NCI-H187 (cell line): ENCODE measurements around the gene SPSB1.
"Not testable (repeated sequence)": the region's sequence is repeated elsewhere in the genome, so short reads cannot be mapped to it uniquely, and the experiment has no call there.

ENCODE experiments used
- DNase-seq, 2 experiments: peaks; one replicate each; lab custom pipeline; 2025; lab: John Stamatoyannopoulos, UW

The SPSB1 gene

DNA sequence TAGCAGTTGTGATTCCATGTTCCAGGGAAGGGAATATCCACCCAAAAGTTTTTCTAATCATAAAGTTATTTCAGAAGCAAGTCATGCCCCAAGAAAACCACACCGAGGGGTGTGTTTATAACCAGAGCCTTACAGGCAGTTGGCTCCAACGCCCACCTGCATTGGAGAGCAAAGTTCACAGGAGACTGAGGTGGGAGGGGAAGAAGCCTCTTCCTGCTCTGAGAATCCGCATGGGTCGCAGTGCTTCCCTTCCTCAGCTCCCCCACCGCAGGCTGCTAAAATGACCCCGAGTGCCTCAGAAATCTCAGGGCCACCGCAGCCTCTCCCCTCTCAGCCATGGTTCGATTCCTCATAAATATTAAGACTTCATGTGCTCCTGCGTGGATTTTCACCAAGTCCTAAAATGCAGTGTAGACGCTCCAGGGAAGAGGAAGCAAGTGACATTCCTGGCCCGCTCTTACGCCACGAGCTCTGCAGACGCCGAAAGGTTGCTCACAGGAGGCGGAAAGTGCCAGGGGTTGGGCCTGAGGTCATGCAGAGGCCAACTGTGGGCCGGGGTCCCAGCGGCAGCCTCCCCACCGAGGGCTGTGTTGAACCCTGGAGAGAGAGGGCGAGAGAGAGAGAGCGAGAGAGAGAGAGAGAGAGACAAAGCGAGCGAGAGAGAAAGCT is 13.4 kb upstream of the SPSB1 start:
- no peak for DNase-seq

DNA sequence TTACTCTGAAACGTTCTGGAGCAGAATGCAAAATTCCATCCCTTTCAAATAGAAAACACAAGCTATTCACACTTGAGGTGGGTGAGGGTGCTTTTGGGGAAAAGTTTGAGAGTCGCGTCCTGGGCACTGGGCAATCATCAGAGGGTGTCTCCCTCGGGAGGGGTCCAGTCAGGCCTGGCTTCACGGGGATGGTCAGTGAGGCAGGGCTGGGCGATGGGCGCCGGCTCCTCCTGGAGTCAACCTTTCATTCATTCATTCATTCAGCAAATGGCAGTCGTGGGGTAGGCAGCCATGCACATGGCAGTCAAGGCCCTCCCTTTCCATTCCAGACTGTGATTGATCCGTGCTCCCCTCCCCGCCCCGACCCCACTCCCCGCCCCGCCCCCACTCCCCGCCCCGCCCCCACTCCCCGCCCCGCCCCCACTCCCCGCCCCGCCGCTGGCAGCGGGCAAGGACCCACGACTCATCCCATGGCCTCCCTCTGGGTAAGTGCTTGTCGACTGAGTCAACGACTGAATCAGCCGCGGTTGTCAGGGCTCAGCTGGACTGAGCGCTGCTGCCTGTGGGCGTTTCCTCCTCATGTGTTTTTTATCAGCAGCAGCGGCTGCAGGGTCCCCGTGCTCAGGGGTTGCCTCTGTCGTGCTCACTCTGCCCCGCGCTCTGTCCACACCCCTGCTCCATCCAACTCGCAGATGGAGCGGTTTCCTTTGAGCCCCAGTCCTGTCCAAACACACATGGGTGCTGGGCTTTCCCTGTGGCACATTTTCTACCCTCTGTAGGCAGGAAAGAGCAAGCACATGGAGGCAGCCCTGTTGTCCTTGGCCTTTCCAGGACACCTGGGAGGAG is 12.5 kb upstream of the SPSB1 start:
- DNase-seq, result no peak

DNA sequence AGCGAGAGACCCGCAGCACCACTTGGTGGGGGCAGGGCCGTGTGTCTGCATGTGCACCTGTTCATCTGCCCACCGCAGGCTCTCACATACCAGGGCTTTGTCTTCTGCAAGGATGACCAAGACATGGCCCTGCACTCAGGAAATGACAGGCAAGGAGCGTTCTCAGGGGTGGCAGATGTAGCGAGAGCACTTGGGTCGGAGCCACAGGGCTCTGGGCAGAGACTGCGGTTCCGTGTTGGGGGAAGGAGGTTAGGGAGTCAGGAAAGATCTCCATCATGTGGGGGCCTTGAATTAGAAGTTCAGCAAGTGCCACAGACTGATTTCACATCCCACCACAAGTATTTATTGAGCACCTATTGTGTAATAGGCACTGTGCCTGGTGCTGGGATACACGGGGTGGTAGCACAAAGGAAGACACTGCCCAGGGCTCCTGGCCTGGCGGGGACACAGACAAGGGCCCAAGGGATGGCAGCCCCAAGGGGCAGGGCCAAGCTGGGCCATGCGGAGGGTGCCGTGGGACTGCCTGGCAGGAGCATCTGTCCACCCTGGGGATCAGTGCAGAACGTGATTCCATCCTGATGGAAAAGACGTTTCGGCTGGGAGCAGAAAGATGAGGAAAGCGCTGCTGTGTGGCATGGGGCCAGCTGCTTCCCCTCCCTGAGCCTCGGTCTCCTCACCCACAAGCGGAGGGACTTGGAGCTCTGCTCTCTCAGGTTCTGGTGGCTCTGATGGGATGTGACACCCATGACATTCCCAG is 11.4 kb upstream of the SPSB1 start:
- DNase-seq, result no peak

DNA sequence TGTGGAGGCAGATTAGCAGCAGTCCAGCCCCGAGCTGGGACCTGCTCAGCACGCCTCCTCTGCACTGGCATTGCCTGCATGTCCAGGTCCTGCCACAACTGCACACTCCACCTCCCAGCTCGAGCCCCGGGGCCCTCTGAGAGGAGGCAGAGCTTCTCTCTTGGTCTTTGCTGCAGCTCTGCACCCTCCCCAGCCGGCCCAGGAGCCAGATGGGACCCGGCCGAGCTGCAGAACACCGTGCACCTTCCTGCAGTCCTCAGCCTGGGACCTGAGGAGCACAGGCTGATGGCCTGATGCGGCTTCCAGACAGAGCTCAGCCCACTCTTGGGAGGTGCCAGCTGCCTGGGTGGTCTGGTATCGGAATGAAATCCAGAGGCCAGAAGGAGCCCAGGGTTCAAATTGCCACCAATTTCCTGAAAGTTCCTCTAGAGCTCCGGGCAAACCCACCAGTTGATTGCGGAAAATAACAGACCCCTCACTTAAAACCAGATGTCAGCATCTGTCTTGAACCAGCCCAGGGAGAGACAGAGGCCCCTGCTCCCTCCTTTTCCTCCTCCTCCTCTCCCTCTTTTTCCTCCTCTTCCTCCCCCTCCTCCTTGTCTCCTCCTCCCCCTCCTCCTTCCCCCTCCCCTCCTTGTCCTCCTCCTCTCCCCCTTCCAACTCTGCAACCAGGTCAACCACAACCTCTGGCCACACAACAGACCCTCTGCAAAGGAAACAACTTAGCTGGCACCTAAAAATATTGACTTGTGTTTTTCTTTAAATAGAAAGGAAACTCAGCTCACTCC is 10.6 kb upstream of the SPSB1 start:
- no peak for DNase-seq

DNA sequence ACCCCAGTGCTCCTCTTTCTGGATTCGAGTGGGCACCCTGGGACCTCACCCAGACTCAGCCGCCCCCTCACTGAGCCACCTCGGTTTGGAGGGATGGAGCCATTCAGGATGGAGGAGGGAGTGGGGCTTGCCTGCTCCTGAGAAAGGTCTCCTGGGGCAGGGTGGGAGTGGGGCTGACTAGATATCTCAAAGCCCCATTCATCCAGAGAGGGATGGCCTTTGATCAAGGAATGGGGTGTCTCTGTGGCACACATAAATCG is 10.1 kb upstream of the SPSB1 start:
- DNase-seq, result no peak

DNA sequence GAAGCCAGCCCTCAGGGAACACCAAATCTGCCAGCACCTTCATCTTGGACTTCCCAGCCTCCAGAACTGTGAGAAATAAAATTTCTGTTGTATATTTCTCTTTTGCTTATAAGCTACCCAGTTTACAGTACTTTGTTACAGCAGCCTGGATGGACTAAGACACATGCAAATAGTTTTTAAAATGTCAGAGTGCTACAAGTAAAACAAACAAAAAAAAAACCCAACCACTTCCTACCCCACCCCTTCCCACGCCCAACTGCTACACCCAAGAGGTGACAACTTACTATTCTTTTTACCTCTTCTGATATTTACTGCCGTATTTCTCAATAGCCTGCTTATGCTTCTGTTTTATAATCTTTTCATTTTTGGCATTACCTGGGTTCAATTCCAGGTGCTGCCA is 8.6 kb upstream of the SPSB1 start:
- DNase-seq, result no peak

DNA sequence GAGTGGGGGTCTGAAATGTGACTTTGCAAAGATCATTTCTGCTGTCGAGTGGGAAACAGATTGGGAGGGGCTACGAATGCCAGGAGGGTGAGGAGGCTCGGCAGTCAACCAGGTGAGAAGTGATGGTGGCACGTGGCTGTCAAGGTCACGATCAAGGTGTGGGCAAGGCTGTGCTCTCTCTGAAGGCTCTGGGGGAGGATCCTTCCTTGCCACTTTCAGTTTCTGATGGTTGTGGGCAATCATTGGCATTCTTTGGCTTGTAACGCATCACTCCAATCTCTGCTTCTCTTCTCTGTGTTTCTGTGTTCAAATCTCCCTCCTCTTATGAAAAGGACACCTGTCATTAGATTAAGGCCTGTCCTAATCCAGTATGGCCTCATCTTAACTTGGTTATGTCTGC is 6.1 kb upstream of the SPSB1 start:
- DNase-seq, result no peak

DNA sequence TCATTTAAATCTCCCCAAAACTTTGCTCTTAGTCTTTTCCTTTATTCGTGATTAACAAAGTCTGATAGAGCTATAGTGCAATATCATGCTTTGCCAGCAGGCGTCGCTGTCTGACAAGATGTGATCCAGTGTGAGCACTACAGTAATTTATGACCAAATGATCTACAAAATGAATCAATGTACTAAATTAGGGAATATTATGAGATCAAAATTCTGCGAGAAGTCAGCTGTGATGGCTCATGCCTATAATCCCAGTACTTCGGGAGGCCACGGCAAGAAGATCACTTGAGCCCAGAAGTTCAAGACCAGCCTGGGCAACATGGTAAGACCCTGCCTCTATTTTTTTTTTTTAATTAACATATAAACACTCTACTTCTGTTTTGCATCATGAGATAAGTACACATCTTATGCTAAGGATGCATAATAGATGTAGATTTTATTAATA is 3.6 kb upstream of the SPSB1 start:
- DNase-seq, result peak; percentile 19 to 77

DNA sequence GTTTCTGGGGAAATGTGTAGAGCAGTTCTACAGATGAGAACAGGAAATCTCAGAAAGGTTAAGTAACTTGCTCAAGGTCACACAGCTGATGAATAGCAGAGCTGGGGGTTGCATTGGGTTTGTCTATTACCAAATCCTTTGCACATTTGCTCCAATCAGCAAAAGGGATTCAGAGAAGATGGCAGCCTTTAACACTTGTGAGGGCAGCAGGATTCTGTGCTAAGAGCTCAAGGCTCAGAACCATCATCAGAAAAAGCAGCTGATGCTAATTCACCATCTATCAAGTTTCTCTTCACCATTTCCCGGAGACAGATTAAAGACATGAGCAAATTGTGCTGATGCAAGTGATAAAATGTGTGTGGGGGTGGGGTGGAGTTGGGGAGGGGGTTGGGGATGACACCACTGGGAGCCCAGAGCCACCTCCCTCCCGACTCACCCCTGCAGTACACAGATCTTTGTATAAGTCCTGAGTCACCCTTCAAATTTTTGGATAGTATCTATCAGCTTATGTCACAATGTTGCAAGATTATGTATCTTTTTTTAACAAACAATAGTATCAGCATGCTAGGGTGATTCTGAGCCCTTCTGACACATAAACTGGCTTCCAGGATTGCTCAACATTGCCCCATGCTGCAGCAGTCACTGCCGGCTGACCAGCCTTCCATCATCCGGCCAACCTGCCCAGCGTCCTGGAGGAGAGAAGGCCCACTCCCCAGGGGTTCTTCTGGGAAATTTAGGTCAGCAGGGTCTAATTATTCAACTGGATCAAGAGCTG is 2.8 kb upstream of the SPSB1 start:
- DNase-seq, result no peak

DNA sequence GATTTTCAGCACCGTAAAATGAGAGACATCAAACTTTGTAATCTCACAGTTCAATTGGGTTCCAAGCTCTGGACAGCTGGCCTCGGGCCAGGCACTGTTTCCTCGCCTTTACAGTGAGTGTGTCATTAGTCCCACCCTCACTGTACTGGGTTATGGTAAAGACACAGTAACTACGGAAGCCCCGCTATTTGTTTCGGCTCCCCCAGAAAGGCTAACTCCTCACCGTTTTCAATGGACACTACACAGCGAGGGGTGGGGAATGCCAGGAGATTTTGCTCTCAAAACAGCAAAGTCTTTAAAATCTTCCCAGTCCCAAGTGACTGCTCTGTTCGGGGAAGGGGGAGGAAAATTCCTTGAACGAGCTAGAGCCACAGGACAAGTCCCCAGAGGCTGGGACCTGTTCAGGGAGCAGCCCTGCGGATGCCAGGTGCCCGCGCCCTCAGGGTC is 757 bp upstream of the SPSB1 start:
- no peak for DNase-seq

DNA sequence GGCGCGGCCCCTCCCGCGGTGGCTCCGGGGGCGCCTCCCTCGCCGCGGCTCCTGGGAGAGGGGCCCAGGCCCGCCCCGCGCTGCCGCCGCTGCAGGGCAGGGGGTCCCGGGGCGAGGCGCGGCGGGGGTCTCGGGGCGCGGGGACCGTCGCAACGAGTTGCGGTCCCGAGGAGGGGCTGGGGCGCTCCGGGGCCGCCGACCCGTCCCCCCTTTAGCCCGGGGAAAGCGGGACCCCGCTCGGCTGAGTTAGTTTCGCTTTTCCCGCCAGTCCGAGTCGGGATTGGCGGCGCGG is 493 bp downstream of the SPSB1 start:
- no peak for DNase-seq

DNA sequence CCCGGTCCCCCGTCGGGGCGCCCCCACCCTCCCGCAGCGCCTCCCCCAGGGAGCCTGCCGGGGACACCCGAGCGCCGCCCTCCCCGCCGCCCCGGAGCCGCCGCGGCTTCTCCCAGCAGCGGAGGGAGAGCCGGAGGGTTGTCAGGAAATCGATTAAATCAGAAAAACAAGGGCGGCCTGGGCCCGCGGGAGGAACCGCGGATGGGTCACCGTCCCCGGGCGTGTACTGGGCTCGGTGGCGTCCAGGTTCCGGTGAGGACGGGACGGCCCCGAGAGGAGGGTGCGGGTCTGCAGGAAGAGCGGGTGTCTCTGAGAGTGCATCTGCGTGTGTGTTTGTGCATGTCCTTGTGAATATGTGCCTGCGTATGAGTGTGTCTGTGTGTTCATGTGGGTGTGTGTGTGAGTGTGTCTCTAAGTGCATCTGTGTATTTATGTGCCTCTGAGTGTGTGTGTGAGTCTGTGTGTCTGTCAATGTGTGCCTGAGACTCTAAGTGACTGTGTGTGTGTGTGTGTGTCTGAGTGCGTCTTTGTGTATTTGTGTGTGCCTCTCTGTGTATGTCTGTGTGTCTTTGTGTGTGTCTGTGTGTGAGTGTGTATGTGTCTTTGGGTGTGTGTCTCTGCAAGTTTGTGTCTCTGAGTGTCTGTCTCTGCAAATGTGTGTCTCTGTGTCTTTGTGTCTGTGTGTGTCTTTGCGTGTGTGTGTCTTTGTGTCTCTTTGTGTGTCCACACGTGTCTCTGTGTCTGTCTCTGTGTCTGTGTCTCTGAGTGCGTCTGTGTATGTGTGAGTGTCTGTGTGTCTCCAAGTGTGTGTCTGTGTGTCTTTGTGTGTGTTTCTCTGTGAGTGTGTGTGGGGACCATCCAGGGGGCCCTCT is 1.1 kb downstream of the SPSB1 start:
- no peak for DNase-seq

DNA sequence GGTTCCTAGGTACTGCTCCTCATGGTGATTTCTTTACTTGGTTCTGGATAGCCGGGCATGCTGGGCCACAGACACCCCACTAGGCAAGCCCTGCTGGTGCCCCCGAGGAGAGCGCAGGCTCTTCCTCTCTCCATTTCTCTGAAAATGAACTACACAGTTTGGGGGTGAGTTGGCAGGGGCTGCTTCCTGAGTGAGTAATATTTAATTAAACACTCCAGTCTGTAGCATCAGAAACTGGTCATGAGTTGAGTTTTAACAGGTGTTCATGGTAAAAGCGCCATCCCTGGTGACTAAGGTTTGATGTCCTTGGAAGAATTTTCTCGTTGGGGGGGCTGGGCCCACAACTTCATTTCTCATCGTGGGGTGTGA is 1.7 kb downstream of the SPSB1 start:
- no peak for DNase-seq

DNA sequence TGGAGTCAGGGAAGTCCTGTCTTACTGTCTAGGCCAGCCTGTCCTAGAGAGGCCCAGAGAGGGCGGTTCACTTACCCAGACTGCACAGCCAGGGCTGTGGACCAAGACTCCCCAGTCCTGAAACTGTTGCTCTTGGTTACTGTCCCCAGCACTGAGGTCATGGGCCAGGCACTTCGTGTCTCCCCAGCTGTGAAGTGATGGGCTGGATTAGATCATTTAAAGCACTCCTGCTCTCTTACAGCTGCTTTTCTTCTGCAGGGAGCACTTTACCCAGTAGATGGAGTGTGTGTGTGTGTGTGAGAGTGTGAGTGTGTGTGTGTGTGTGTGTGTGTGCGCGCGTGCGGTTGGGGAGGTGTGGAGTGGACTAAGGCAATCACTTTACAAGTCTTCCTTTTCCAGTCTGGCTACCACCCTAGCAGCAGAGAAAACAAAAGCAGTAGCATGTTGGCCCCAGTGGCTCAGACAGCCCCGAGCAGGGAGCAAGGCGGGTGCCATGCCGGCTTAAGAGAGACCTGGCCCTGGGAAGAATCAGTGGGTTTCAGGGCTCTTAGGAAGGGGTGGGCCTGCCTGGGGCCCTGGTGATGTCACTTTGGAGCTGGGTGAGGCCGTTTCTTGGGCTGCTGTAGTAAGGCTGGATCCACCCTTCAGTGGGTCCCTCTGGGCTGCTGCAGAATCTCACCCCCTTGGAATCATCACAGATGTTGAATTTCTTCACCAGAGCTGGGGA is 2.4 kb downstream of the SPSB1 start:
- peak in 1 of 2 experiments; percentile 8 for DNase-seq

DNA sequence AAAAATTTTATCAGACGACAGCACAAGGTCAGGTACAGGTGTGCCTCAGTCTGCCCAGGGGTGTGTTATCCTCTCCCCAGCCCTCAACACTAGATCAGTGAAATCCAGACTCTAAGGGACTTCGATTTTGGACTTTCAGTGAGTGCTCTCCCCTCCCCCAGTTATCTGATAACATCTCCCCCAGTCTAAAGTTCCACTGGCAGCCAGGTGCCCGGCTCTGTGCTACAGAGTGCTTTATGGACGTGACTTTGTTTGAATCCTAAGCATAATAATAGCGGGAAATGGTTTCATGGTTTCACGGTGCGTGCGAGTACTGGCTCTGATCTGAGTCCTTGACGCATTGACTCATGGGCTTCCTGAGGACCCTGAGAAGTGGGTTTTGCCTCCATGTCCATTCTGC is 3.2 kb downstream of the SPSB1 start:
- DNase-seq, result no peak

DNA sequence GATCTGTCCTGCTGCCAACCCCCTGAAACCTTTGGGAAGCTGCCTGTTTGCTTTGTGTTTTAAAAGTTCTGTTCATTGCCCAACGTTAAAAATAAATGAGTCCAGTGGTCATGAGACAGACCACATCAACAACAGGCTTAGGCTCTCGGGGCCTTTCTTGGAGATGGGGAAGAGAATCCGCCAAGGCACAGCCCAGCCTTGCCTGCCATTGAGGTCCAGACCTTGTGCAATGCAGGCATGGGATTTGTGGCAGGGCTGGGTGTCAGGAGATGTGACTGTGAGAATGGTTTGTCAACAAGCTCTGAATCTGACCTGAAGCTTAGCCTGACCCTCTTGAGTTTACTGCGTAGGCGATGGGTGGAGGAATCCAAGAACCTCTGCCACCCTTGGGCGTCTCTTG is 4.2 kb downstream of the SPSB1 start:
- no peak for DNase-seq

DNA sequence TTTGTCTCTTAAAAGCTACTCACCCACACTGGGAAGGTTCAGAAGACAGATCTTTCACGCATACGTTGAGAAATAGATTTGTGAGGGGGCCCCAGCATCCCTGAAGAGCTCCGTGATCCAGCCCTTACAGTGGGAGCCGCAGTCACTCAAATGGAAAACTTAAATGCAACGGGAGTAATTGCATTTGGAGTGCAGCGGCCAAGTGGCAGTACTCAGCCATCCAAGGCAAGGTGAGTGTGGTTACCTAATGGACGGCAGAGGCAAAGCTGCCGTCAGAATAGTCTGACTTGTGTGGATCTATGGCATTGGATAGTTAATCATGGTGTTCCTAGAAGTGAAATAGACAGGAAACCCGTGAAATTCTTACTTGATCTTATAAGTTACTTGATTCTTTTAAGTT is 5.1 kb downstream of the SPSB1 start:
- DNase-seq, result peak; percentile 24 to 63

DNA sequence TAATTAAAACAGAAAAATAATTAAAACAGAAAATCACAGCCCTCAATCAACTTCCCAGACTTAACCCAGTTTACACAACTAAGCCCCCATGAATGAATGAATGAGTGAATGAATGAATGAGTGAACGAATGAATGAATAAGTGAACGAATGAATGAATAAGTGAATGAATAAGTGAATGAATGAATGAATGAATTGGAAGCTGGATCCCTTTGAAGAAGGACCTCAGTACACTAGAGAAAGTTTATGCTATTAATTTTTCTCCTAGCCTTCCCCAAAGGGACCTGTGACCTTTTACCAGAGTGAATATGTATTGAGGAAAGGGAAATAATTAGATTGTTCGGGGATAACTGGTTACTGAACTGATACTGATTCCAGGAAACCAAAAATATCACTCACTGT is 5.6 kb downstream of the SPSB1 start:
- DNase-seq, result no peak

DNA sequence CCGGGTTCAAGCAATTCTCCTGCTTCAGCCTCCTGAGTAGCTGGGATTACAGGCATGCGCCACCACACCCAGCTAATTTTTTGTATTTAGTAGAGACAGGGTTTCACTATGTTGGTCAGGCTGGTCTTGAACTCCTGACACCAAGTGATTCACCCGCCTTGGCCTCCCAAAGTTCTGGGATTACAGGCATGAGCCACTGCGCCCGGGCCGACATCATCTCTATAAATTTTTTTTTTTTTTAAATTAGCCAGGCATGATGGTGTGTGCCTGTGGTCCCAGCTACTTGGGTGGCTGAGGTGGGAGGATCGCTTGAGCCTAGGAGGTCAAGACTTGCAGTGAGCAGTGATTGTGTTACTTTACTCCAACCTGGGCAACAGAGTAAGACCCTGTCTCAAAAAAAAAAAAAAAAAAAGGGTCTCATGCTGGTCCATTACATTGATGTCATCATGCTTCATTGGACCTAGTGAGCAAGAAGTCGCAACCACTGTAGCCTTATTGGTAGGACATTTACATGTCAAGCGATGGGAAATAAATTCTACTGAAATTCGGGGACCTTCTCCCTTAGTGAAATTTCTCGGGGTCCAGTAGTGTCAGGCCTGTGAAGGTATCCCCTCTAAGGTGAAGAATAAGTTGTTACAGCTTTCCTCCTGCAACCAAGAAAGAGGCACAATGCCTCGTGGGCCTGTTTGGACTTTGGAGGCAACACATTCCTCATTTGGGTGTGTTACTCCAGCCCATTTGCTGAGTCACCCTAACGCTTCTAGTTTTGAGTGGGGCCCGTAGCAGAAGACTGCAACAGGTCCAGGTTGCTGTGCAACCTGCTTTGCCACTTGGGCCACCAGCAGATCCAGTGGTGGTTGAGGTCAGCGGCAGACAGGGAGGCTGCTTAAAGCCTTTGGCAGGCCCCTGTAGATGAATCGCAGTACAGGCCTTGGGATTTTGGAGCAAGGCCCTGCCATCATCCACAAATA is 7.2 kb downstream of the SPSB1 start:
- DNase-seq, result not testable (repeated sequence)
